Natural killer cell (primary cell): ENCODE results near the gene IL17RD. TPM values are rescaled to one million over a fixed set of nuclear protein-coding genes. Genes with fewer than 3 reads are reported as not detected.

Experiments used
- ATAC-seq, 3 donors: fragments of 150-1000 bp in 2 of 3; fragments of 200-7000 bp in 1 of 3; cut with Tn5 transposase; 1 replicate in 1 of 3; 2 replicates in 2 of 3; pipeline ENCODE4 v1.10.0; 2021; ENCODE audit warnings: mild to moderate bottlenecking in 2 of 3, moderate library complexity in 2 of 3
- DNase-seq, 2 donors: peaks; one replicate each; pipeline versions ENCODE4 v3.0.0 to v3.0.0-alpha.2; 2013 to 2021; ENCODE audit warnings: mixed read lengths in 1 of 2
- H3K27ac ChIP-seq: one replicate; pipeline ENCODE4 v1.5.1; 2013; ENCODE audit warnings: mild to moderate bottlenecking, low read length
- H3K27me3 ChIP-seq: one replicate; pipeline ENCODE4 v1.6.1; 2013; ENCODE audit warnings: low read length; ENCODE audit not compliant: control insufficient read depth, insufficient read depth
- H3K36me3 ChIP-seq: one replicate; pipeline ENCODE4 v1.6.1; 2013; ENCODE audit warnings: low read length; ENCODE audit not compliant: control insufficient read depth, insufficient read depth
- H3K4me1 ChIP-seq: one replicate; pipeline ENCODE4 v1.6.1; 2013; ENCODE audit warnings: low read length; ENCODE audit not compliant: control insufficient read depth, insufficient read depth
- H3K4me3 ChIP-seq: one replicate; pipeline ENCODE4 v1.5.1; 2013; ENCODE audit warnings: low read length
- H3K9me3 ChIP-seq: one replicate; pipeline ENCODE4 v1.6.1; 2013; ENCODE audit warnings: low read length; ENCODE audit not compliant: control insufficient read depth, insufficient read depth
- H3K27ac Mint-ChIP-seq, 2 donors: one replicate each; pipeline ENCODE4 v1.8.0; 2022; ENCODE audit warnings: mild to moderate bottlenecking in 2 of 2, mixed read lengths in 2 of 2, moderate library complexity in 1 of 2
- H3K27me3 Mint-ChIP-seq, 2 donors: one replicate each; pipeline ENCODE4 v1.8.0; 2022; ENCODE audit warnings: low read depth in 2 of 2, mixed read lengths in 2 of 2
- H3K36me3 Mint-ChIP-seq: one replicate; pipeline ENCODE4 v1.8.0; 2022; ENCODE audit warnings: mixed read lengths
- H3K4me1 Mint-ChIP-seq, 2 donors: one replicate each; pipeline ENCODE4 v1.8.0; 2022; ENCODE audit warnings: mixed read lengths in 2 of 2
- H3K4me3 Mint-ChIP-seq: one replicate; pipeline ENCODE4 v1.8.0; 2022; ENCODE audit warnings: mild to moderate bottlenecking, moderate library complexity, mixed read lengths
- H3K9me3 Mint-ChIP-seq, 2 donors: one replicate each; pipeline ENCODE4 v1.8.0; 2022; ENCODE audit warnings: mixed read lengths in 2 of 2
- CTCF ChIP-seq: fragments of 200-600 bp; IDR thresholded peaks from one replicate; pipeline ENCODE4 v1.8.0; 2022; ENCODE audit warnings: antibody characterized with exemption
- WGBS: methylation state at CpG from one replicate; pipeline ENCODE4 v1.1.7; 2013; ENCODE audit warnings: missing lambda C conversion rate; ENCODE audit not compliant: insufficient coverage; 5-methylcytosine and 5-hydroxymethylcytosine counted together
- intact Hi-C: fragments of 100-400 bp; cut with micrococcal nuclease; formaldehyde crosslinking; loops from one replicate; pipeline ENCODE4 v1.14.2; 2022
- total RNA-seq, 4 donors: library from RNA; stranded (reverse); fragments of 120-200 nt in 1 of 4; gene quantifications; one replicate each; pipeline versions ENCODE4 v1.2.3 to v1.2.4, GENCODE V29; 2013 to 2022

The IL17RD gene
- total RNA-seq, 3 donors from 2014 or later (not counting 1 experiment from before 2014, with no cell fraction given) = 0.05 to 0.08 TPM; not detected in 1

- 42% methylated on average over 9 of the region's 11 CpGs for WGBS
- Histone ChIP-seq H3K4me3 (no peak overlapping the region), H3K27me3 (no peaks in the 10 kb centered on the region), H3K36me3 (no peaks in the 10 kb centered on the region), H3K4me1 (peaks cover 4% of the 10 kb centered on the region), H3K27ac (no peak overlapping the region), H3K9me3 (no peaks in the 10 kb centered on the region)
- intact Hi-C loops = no loop called here
- Mint-ChIP-seq H3K27me3 (peaks cover 0 to 7% of the 10 kb centered on the region in 2 donors), H3K27ac (peak overlapping the region; percentile 38 to 73), H3K4me3 (peak overlapping the region; percentile 49), H3K36me3 (no peaks in the 10 kb centered on the region), H3K9me3 (no peaks in the 10 kb centered on the region), H3K4me1 (peaks cover 13 to 15% of the 10 kb centered on the region in 2 donors)
- ATAC-seq (peak; percentile 93 to 99 (median 97)), DNase-seq (peak; percentile 27 to 33)
- TF ChIP-seq CTCF = no peak
These were observed 96.6 kb downstream of the IL17RD start for GRCh38 chr3:57068437-57069089.

- H3K9me3 ChIP-seq = no peaks in the 10 kb centered on the region
- H3K36me3 Mint-ChIP-seq = no peaks in the 10 kb centered on the region
- H3K27ac ChIP-seq = no peak overlapping the region
- no peak for ATAC-seq
- no peak for TF ChIP-seq CTCF
- no peaks in the 10 kb centered on the region for H3K9me3 Mint-ChIP-seq
- peaks cover 4% of the 10 kb centered on the region for H3K4me1 ChIP-seq
- no peak overlapping the region for H3K4me3 Mint-ChIP-seq
- no peaks in the 10 kb centered on the region for H3K27me3 Mint-ChIP-seq
- H3K27me3 ChIP-seq = no peaks in the 10 kb centered on the region
- no peak overlapping the region for H3K27ac Mint-ChIP-seq
- WGBS = 94% methylated on average over 3 of the region's 6 CpGs
- no peak for DNase-seq
- no peaks in the 10 kb centered on the region for H3K36me3 ChIP-seq
- H3K4me1 Mint-ChIP-seq = peaks cover 13 to 15% of the 10 kb centered on the region in 2 donors
- no peak overlapping the region for H3K4me3 ChIP-seq
- intact Hi-C loops = no loop called here
These were observed 98.7 kb downstream of the IL17RD start for GRCh38 chr3:57066471-57066870.

- intact Hi-C loops = no loop called here
These were observed 99.6 kb downstream of the IL17RD start for GRCh38 chr3:57065588-57065987.

More at GRCh38 chr3:57065588-57065987, 99.6 kb downstream of the IL17RD start:
- no peak for TF ChIP-seq CTCF
- peaks cover 4% of the 10 kb centered on the region for H3K4me1 ChIP-seq
- Mint-ChIP-seq H3K4me1 (peaks cover 13 to 15% of the 10 kb centered on the region in 2 donors), H3K4me3 (no peak overlapping the region), H3K36me3 (no peaks in the 10 kb centered on the region), H3K9me3 (no peaks in the 10 kb centered on the region), H3K27me3 (no peaks in the 10 kb centered on the region), H3K27ac (no peak overlapping the region)
- H3K27me3 ChIP-seq = no peaks in the 10 kb centered on the region
- H3K36me3 ChIP-seq = no peaks in the 10 kb centered on the region
- no peaks in the 10 kb centered on the region for H3K9me3 ChIP-seq
- no peak overlapping the region for H3K4me3 ChIP-seq
- DNase-seq (no peak), ATAC-seq (no peak)
- WGBS = 89% methylated on average over 3 of the region's 3 CpGs
- no peak overlapping the region for H3K27ac ChIP-seq
